H1 (cell line): ENCODE measurements around the gene PCCA. TPM values are rescaled to one million over a fixed set of nuclear protein-coding genes. Genes with fewer than 3 reads are reported as not detected.

Source experiments
- GABPA ChIP-seq: IDR thresholded peaks from 2 replicates; pipeline ENCODE4 v1.6.1; 2011; ENCODE audit warnings: mild to moderate bottlenecking, low read length, moderate library complexity, borderline replicate concordance; ENCODE audit not compliant: insufficient read depth
- GTF2F1 ChIP-seq: IDR thresholded peaks from 2 replicates; pipeline ENCODE4 v1.6.1; 2012; ENCODE audit warnings: low read depth, low read length, improper control_type of control experiment, borderline replicate concordance
- HDAC6 ChIP-seq: IDR thresholded peaks from one replicate; pipeline ENCODE4 v1.7.1; 2012; ENCODE audit warnings: low read depth, mild to moderate bottlenecking, inconsistent platforms, low read length, moderate library complexity
- SIN3A ChIP-seq, 2 experiments: IDR thresholded peaks in 1 of 2; conservative IDR thresholded peaks in 1 of 2; 2 replicates each; pipeline ENCODE4 v1.6.1; 2011 to 2012; ENCODE audit warnings: low read length in 2 of 2, improper control_type of control experiment in 1 of 2, low read depth in 1 of 2, mild to moderate bottlenecking in 1 of 2
- polyA plus RNA-seq, 7 experiments: library from polyadenylated mRNA; depleted of rRNA in 3 of 7; stranded (reverse) in 5 of 7; unstranded in 2 of 7; fragments of >200 nt in 5 of 7; fragments of 200-250 nt in 2 of 7; gene quantifications; 1 replicate in 5 of 7; 2 replicates in 1 of 7; 4 replicates in 1 of 7; pipeline versions ENCODE4 v1.2.1 to v1.2.3, GENCODE V29; 2011 to 2013; ENCODE audit warnings: missing spikeins in 2 of 7, mixed read lengths in 2 of 7
- total RNA-seq: library from RNA; stranded (reverse); fragmentation: NEBNext Ultra II Directional; extraction: Animal tissue kit (Norgen Biotek cat#: 25700); gene quantifications from 2 replicates; pipeline ENCODE4 v1.2.1, GENCODE V29; 2021
- TF ChIP-seq, protein P1 (sequence below): fragments of 300-600 bp; sonication (generic); IDR thresholded peaks from 2 replicates; pipeline ENCODE4 v1.7.1; 2012; ENCODE audit warnings: low read length, moderate library complexity, mild to moderate bottlenecking, inconsistent platforms; ENCODE audit not compliant: insufficient replicate concordance

Gene PCCA
- total and polyA plus RNA-seq, 2 of the 8 experiments (the other 6 are each of a cell fraction or from before 2014, with no cell fraction given), result 18.4 to 49.8 TPM

DNA sequence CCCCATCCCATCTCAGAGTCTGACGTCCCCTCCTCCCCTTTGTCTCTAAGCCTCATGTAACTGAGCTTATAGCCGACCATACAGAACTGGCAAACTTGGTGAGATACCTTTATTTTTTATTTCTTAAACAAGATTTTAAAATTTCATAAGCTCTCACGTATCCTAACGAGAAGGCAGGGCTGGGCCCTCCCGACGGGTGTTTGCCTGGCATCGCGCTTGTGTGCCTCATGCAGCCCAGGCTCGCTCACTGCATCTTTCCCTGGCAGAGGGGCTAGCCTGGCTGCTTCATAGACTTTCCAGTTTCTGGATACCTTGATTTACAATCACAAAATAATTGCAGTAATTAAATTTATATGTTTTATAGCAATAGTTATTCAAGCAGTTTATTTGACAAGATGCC lies 430.7 kb downstream of the PCCA start (continued):
- TF ChIP-seq HDAC6, result no peak
- TF ChIP-seq GTF2F1, result no peak
- TF ChIP-seq, protein P1, sequence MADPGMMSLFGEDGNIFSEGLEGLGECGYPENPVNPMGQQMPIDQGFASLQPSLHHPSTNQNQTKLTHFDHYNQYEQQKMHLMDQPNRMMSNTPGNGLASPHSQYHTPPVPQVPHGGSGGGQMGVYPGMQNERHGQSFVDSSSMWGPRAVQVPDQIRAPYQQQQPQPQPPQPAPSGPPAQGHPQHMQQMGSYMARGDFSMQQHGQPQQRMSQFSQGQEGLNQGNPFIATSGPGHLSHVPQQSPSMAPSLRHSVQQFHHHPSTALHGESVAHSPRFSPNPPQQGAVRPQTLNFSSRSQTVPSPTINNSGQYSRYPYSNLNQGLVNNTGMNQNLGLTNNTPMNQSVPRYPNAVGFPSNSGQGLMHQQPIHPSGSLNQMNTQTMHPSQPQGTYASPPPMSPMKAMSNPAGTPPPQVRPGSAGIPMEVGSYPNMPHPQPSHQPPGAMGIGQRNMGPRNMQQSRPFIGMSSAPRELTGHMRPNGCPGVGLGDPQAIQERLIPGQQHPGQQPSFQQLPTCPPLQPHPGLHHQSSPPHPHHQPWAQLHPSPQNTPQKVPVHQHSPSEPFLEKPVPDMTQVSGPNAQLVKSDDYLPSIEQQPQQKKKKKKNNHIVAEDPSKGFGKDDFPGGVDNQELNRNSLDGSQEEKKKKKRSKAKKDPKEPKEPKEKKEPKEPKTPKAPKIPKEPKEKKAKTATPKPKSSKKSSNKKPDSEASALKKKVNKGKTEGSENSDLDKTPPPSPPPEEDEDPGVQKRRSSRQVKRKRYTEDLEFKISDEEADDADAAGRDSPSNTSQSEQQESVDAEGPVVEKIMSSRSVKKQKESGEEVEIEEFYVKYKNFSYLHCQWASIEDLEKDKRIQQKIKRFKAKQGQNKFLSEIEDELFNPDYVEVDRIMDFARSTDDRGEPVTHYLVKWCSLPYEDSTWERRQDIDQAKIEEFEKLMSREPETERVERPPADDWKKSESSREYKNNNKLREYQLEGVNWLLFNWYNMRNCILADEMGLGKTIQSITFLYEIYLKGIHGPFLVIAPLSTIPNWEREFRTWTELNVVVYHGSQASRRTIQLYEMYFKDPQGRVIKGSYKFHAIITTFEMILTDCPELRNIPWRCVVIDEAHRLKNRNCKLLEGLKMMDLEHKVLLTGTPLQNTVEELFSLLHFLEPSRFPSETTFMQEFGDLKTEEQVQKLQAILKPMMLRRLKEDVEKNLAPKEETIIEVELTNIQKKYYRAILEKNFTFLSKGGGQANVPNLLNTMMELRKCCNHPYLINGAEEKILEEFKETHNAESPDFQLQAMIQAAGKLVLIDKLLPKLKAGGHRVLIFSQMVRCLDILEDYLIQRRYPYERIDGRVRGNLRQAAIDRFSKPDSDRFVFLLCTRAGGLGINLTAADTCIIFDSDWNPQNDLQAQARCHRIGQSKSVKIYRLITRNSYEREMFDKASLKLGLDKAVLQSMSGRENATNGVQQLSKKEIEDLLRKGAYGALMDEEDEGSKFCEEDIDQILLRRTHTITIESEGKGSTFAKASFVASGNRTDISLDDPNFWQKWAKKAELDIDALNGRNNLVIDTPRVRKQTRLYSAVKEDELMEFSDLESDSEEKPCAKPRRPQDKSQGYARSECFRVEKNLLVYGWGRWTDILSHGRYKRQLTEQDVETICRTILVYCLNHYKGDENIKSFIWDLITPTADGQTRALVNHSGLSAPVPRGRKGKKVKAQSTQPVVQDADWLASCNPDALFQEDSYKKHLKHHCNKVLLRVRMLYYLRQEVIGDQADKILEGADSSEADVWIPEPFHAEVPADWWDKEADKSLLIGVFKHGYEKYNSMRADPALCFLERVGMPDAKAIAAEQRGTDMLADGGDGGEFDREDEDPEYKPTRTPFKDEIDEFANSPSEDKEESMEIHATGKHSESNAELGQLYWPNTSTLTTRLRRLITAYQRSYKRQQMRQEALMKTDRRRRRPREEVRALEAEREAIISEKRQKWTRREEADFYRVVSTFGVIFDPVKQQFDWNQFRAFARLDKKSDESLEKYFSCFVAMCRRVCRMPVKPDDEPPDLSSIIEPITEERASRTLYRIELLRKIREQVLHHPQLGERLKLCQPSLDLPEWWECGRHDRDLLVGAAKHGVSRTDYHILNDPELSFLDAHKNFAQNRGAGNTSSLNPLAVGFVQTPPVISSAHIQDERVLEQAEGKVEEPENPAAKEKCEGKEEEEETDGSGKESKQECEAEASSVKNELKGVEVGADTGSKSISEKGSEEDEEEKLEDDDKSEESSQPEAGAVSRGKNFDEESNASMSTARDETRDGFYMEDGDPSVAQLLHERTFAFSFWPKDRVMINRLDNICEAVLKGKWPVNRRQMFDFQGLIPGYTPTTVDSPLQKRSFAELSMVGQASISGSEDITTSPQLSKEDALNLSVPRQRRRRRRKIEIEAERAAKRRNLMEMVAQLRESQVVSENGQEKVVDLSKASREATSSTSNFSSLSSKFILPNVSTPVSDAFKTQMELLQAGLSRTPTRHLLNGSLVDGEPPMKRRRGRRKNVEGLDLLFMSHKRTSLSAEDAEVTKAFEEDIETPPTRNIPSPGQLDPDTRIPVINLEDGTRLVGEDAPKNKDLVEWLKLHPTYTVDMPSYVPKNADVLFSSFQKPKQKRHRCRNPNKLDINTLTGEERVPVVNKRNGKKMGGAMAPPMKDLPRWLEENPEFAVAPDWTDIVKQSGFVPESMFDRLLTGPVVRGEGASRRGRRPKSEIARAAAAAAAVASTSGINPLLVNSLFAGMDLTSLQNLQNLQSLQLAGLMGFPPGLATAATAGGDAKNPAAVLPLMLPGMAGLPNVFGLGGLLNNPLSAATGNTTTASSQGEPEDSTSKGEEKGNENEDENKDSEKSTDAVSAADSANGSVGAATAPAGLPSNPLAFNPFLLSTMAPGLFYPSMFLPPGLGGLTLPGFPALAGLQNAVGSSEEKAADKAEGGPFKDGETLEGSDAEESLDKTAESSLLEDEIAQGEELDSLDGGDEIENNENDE, result no peak
- TF ChIP-seq GABPA, result no peak
- TF ChIP-seq SIN3A (conservative IDR thresholded peaks at IDR 0.05 in 1 of 2, IDR thresholded peaks at IDR 0.05 in 1 of 2; ENCODE audit: low read depth in 1 of 2, low read length in 2 of 2), result no peak
